IPS-NIHi7 (cell line): ENCODE measurements around the gene CIP2A.

Experiments
- DNase-seq: peaks from one replicate; pipeline ENCODE4 v3.0.0; 2012; ENCODE audit warnings: mixed read lengths; ENCODE audit errors: extremely low spot score

The CIP2A gene

GRCh38 chr3:108562565-108562964, 26.7 kb downstream of the CIP2A start:
- no peak for DNase-seq

GRCh38 chr3:108555966-108556581, 33.2 kb downstream of the CIP2A start:
- no peak for DNase-seq

GRCh38 chr3:108554913-108555571, 34.2 kb downstream of the CIP2A start:
- no peak for DNase-seq

- DNase-seq = no peak
Observed at GRCh38 chr3:108554229-108554628, 35.0 kb downstream of the CIP2A start.

GRCh38 chr3:108552267-108553159, 36.7 kb downstream of the CIP2A start:
- no peak for DNase-seq

GRCh38 chr3:108548886-108549285, 40.4 kb downstream of the CIP2A start:
- no peak for DNase-seq

GRCh38 chr3:108548304-108548703, 40.9 kb downstream of the CIP2A start:
- DNase-seq = no peak

GRCh38 chr3:108546692-108547091, 42.5 kb downstream of the CIP2A start:
- DNase-seq = no peak

- DNase-seq = no peak
Observed at GRCh38 chr3:108546247-108546646, 43.0 kb downstream of the CIP2A start.

GRCh38 chr3:108538083-108538482, 51.2 kb downstream of the CIP2A start:
- no peak for DNase-seq

GRCh38 chr3:108528459-108529252, 60.6 kb downstream of the CIP2A start:
- DNase-seq = no peak

GRCh38 chr3:108527817-108528216, 61.4 kb downstream of the CIP2A start:
- DNase-seq = no peak

GRCh38 chr3:108527109-108527508, 62.1 kb downstream of the CIP2A start:
- peak; percentile 17 for DNase-seq

- no peak for DNase-seq
Observed at GRCh38 chr3:108525971-108526370, 63.3 kb downstream of the CIP2A start.

- DNase-seq = no peak
Observed at GRCh38 chr3:108525256-108525655, 64.0 kb downstream of the CIP2A start.

- no peak for DNase-seq
Observed at GRCh38 chr3:108524537-108524936, 64.7 kb downstream of the CIP2A start.

GRCh38 chr3:108518895-108519294, 70.3 kb downstream of the CIP2A start:
- DNase-seq = no peak

GRCh38 chr3:108516881-108517280, 72.4 kb downstream of the CIP2A start:
- no peak for DNase-seq

GRCh38 chr3:108513961-108514360, 75.3 kb downstream of the CIP2A start:
- DNase-seq = no peak

- DNase-seq = no peak
Observed at GRCh38 chr3:108512671-108513070, 76.6 kb downstream of the CIP2A start.

- no peak for DNase-seq
Observed at GRCh38 chr3:108511490-108511889, 77.7 kb downstream of the CIP2A start.

GRCh38 chr3:108511055-108511454, 78.2 kb downstream of the CIP2A start:
- no peak for DNase-seq
